SK-N-SH (cell line): Measurements from ENCODE around the gene PTPRJ. TPM values are rescaled to one million over a fixed set of nuclear protein-coding genes. Genes with fewer than 3 reads are reported as not detected.

Source experiments
- CTCF ChIA-PET: fragments of 300-600, 350-600 bp; formaldehyde crosslinking; extraction: SDS; loops from one replicate; lab custom pipeline; 2021; lab: Yijun Ruan, JAX
- POLR2A ChIA-PET: fragments of 350-600 bp; sonication (Branson Sonifier 250); formaldehyde crosslinking; extraction: SDS; loops from one replicate; lab custom pipeline; 2020; ENCODE audit warnings: antibody characterized with exemption, inconsistent platforms; lab: Yijun Ruan, JAX
- DNase-seq: peaks from one replicate; pipeline ENCODE4 v3.0.0; 2012
- H2AFZ ChIP-seq: fragments of 200-600 bp; sonication (generic); 2 replicates; pipeline ENCODE4 v1.8.1; 2016; ENCODE audit warnings: antibody characterized with exemption, mild to moderate bottlenecking, low read depth
- H3F3A ChIP-seq: fragments of 200-600 bp; sonication (generic); replicated peaks from 2 replicates; pipeline ENCODE3; 2016; ENCODE audit warnings: antibody characterized with exemption, mild to moderate bottlenecking; ENCODE audit not compliant: insufficient read depth
- H3K27ac ChIP-seq, 2 experiments: fragments of 200-500 bp in 1 of 2; fragments of 200-600 bp in 1 of 2; sonication (Bioruptor generic) in 1 of 2; sonication (generic), shearing (Covaris generic) in 1 of 2; 2 replicates each; pipeline versions ENCODE4 v1.5.1 to v1.6.1; 2014 to 2016; ENCODE audit warnings: low read depth in 2 of 2, inconsistent platforms in 1 of 2, low read length in 1 of 2, mild to moderate bottlenecking in 1 of 2, mixed read lengths in 1 of 2
- H3K27me3 ChIP-seq: fragments of 200-600 bp; sonication (generic), shearing (Covaris generic); 2 replicates; pipeline ENCODE4 v1.6.1; 2016; ENCODE audit warnings: mixed run types; ENCODE audit not compliant: insufficient read depth
- H3K36me3 ChIP-seq, 2 experiments: fragments of 200-500 bp in 1 of 2; fragments of 200-600 bp in 1 of 2; sonication (Bioruptor generic) in 1 of 2; sonication (generic) in 1 of 2; replicated peaks in 1 of 2; 2 replicates each; pipeline versions ENCODE3 to v1.5.1; 2014 to 2016; ENCODE audit warnings: low read length in 1 of 2, mild to moderate bottlenecking in 1 of 2; ENCODE audit not compliant: insufficient read depth in 2 of 2, control insufficient read depth in 1 of 2
- H3K4me1 ChIP-seq, 2 experiments: fragments of 200-500 bp in 1 of 2; fragments of 200-600 bp in 1 of 2; sonication (Bioruptor generic) in 1 of 2; sonication (generic), shearing (Covaris generic) in 1 of 2; 2 replicates each; pipeline versions ENCODE4 v1.5.1 to v1.6.1; 2014 to 2016; ENCODE audit warnings: low read depth in 1 of 2, low read length in 1 of 2, mixed run types in 1 of 2; ENCODE audit not compliant: insufficient read depth in 2 of 2, control insufficient read depth in 1 of 2
- H3K4me2 ChIP-seq: fragments of 200-600 bp; sonication (generic), shearing (Covaris generic); 2 replicates; pipeline ENCODE4 v1.6.1; 2017; ENCODE audit warnings: mixed run types
- H3K4me3 ChIP-seq, 2 experiments: fragments of 200-500 bp in 1 of 2; fragments of 200-600 bp in 1 of 2; sonication (Bioruptor generic) in 1 of 2; sonication (generic), shearing (Covaris generic) in 1 of 2; 2 replicates each; pipeline versions ENCODE4 v1.5.1 to v1.8.1; 2014 to 2016; ENCODE audit warnings: low read depth in 2 of 2, inconsistent platforms in 1 of 2, low read length in 1 of 2, mild to moderate bottlenecking in 1 of 2, mixed read lengths in 1 of 2, moderate library complexity in 1 of 2
- H3K79me2 ChIP-seq: fragments of 200-600 bp; sonication (generic); 2 replicates; pipeline ENCODE4 v1.8.1; 2017; ENCODE audit warnings: mild to moderate bottlenecking; ENCODE audit not compliant: insufficient read depth
- H3K9ac ChIP-seq: fragments of 200-600 bp; sonication (generic); 2 replicates; pipeline ENCODE4 v1.6.1; 2017; ENCODE audit warnings: mixed run types
- H3K9me2 ChIP-seq: fragments of 200-600 bp; sonication (generic); 2 replicates; pipeline ENCODE4 v1.6.1; 2017; ENCODE audit warnings: mixed run types
- H3K9me3 ChIP-seq: fragments of 200-600 bp; sonication (generic); 2 replicates; pipeline ENCODE4 v1.6.1; 2017; ENCODE audit warnings: mixed run types, mild to moderate bottlenecking, moderate library complexity
- H4K20me1 ChIP-seq: fragments of 200-600 bp; sonication (generic); 2 replicates; pipeline ENCODE4 v1.6.1; 2017; ENCODE audit warnings: mild to moderate bottlenecking, mixed run types; ENCODE audit not compliant: insufficient read depth
- FOXJ3 ChIP-seq: sonication (generic); formaldehyde crosslinking; IDR thresholded peaks from 2 replicates; pipeline ENCODE4 v1.5.1; 2020; ENCODE audit warnings: mild to moderate bottlenecking, missing genetic modification reagents
- GABPA ChIP-seq: IDR thresholded peaks from 2 replicates; pipeline ENCODE4 v1.4.0; 2012; ENCODE audit warnings: low read depth, mild to moderate bottlenecking
- GATA2 ChIP-seq: sonication (generic); formaldehyde crosslinking; IDR thresholded peaks from 2 replicates; pipeline ENCODE4 v1.5.0; 2020; ENCODE audit warnings: mild to moderate bottlenecking, missing genetic modification reagents
- IRF3 ChIP-seq: fragments of 150-350 bp; IDR thresholded peaks from 2 replicates; pipeline ENCODE4 v1.6.1; 2016; ENCODE audit warnings: mild to moderate bottlenecking, low read depth, low read length
- JUND ChIP-seq: IDR thresholded peaks from 2 replicates; pipeline ENCODE4 v1.4.0; 2012
- MAX ChIP-seq: IDR thresholded peaks from 2 replicates; pipeline ENCODE4 v1.4.0; 2012; ENCODE audit warnings: low read depth
- NFIC ChIP-seq: IDR thresholded peaks from 2 replicates; pipeline ENCODE4 v1.4.0; 2012; ENCODE audit warnings: borderline replicate concordance
- REST ChIP-seq: IDR thresholded peaks from 2 replicates; pipeline ENCODE4 v1.6.1; 2012; ENCODE audit warnings: mild to moderate bottlenecking, low read depth, low read length, moderate library complexity
- RXRA ChIP-seq: IDR thresholded peaks from 2 replicates; pipeline ENCODE4 v1.4.0; 2012; ENCODE audit warnings: low read depth, mild to moderate bottlenecking, borderline replicate concordance
- TEAD4 ChIP-seq: IDR thresholded peaks from 2 replicates; pipeline ENCODE4 v1.4.0; 2012; ENCODE audit warnings: mild to moderate bottlenecking, borderline replicate concordance; ENCODE audit not compliant: insufficient read depth
- USF2 ChIP-seq: fragments of 150-350 bp; IDR thresholded peaks from 2 replicates; pipeline ENCODE4 v1.6.1; 2017; ENCODE audit warnings: antibody characterized with exemption, low read length, low read depth, borderline replicate concordance
- YY1 ChIP-seq: IDR thresholded peaks from 2 replicates; pipeline ENCODE4 v1.4.0; 2012; ENCODE audit warnings: low read depth, mild to moderate bottlenecking
- WGBS: methylation state at CpG from one replicate; pipeline ENCODE4 v1.1.6; 2017; ENCODE audit warnings: low lambda C conversion rate; 5-methylcytosine and 5-hydroxymethylcytosine counted together
- polyA plus RNA-seq, 3 experiments: library from polyadenylated mRNA; depleted of rRNA; stranded (reverse); fragments of >200 nt; gene quantifications; 2 replicates each; pipeline ENCODE4 v1.2.3, GENCODE V29; 2012
- TF ChIP-seq, protein P1 (sequence below): IDR thresholded peaks from 2 replicates; pipeline ENCODE4; 2012

The PTPRJ gene
- polyA plus RNA-seq, 1 of the 3 experiments (the other 2 are of a cell fraction) = 4.5 TPM

DNA sequence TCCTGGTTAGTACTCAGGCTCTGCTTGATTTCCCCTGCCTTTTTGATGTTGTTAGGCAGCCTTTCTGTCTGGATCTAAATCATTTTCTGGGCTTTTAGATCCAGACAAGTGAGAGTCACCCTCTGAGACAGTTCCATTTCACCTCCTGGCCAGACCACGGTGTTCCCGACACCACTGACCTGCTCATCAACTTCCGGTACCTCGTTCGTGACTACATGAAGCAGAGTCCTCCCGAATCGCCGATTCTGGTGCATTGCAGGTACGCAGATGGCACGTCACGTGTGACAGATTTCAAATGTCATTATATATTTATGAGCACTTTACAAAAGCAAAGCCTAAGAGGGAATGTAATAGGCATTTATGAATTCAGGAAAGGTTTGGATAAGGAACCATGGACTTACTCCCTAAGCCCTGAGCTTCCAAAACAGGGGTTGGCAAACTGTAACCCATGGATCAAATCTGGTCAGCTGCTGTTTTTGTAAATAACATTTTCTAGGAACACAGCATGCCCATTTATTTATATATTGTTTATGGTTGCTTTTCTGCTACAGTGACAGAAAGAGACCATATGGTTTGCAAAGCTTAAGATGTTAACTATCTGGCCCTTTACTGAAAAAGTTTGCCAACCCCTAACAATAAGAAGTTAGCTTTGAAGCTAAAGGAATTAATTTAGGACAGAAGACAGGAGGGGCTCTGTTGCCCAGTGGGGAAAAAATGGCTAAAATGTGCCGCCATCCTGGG is 183.2 kb downstream of the PTPRJ start:
- Histone ChIP-seq H3K9me3 (no peaks in the 10 kb centered on the region), H3K9ac (no peak overlapping the region), H3K4me2 (no peak overlapping the region), H3F3A (no peaks in the 10 kb centered on the region), H3K79me2 (no peaks in the 10 kb centered on the region), H3K9me2 (no peaks in the 10 kb centered on the region), H3K36me3 (peaks cover 22 to 32% of the 10 kb centered on the region in 2 experiments), H3K4me1 (no peaks in the 10 kb centered on the region), H2AFZ (no peak overlapping the region), H3K4me3 (no peak overlapping the region), H3K27me3 (no peaks in the 10 kb centered on the region), H3K27ac (no peak overlapping the region), H4K20me1 (no peaks in the 10 kb centered on the region)
- TF ChIP-seq GATA2 (CRISPR knock-in tag) (no peak), RXRA (no peak), JUND (no peak), YY1 (no peak), MAX (no peak), TEAD4 (no peak), REST (no peak), IRF3 (no peak), NFIC (no peak), USF2 (no peak)
- 98% methylated on average over 12 of the region's 12 CpGs for WGBS
- POLR2A ChIA-PET = no interaction called here
- no peak for DNase-seq
- CTCF ChIA-PET = interaction anchor here (0.7 to 1.8 kb wide), 3 partner anchors 9 to 14 kb away, joined by 3 to 6 read pairs (median 3); no protein-coding TSS in a partner anchor

- ChIA-PET POLR2A (no interaction called here), CTCF (interaction anchor here (1.8 kb wide), 1 partner anchor 9 kb away, joined by 6 read pairs; no protein-coding TSS in a partner anchor)
- H4K20me1 ChIP-seq = no peaks in the 10 kb centered on the region
- H3K4me3 ChIP-seq = no peak overlapping the region
- no peak overlapping the region for H2AFZ ChIP-seq
- H3K27ac ChIP-seq = no peak overlapping the region
- no peaks in the 10 kb centered on the region for H3K9me2 ChIP-seq
- DNase-seq = no peak
- H3K9me3 ChIP-seq = no peaks in the 10 kb centered on the region
- H3K9ac ChIP-seq = no peak overlapping the region
- no peaks in the 10 kb centered on the region for H3K27me3 ChIP-seq
- no peak overlapping the region for H3K4me2 ChIP-seq
- H3K36me3 ChIP-seq = peaks cover 22 to 29% of the 10 kb centered on the region in 2 experiments
- TF ChIP-seq GABPA (no peak), FOXJ3 (CRISPR knock-in tag) (no peak), REST (no peak)
- TF ChIP-seq, protein P1, sequence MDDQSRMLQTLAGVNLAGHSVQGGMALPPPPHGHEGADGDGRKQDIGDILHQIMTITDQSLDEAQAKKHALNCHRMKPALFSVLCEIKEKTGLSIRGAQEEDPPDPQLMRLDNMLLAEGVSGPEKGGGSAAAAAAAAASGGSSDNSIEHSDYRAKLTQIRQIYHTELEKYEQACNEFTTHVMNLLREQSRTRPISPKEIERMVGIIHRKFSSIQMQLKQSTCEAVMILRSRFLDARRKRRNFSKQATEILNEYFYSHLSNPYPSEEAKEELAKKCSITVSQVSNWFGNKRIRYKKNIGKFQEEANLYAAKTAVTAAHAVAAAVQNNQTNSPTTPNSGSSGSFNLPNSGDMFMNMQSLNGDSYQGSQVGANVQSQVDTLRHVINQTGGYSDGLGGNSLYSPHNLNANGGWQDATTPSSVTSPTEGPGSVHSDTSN = no peak
- H3F3A ChIP-seq = no peaks in the 10 kb centered on the region
- H3K79me2 ChIP-seq = no peaks in the 10 kb centered on the region
- peaks cover 0 to 2% of the 10 kb centered on the region in 2 experiments; a peak in 1 of 4 replicates for H3K4me1 ChIP-seq
Measured at GRCh38 chr11:48164836-48165235, 184.5 kb downstream of the PTPRJ start.
